Central memory CD4-positive, alpha-beta T cell (primary cell): ENCODE results near the gene EPS8L3.
"Not testable (repeated sequence)": the region's sequence is repeated elsewhere in the genome, so short reads cannot be mapped to it uniquely, and the experiment has no call there.

ENCODE experiments used
- DNase-seq: peaks from one replicate; pipeline ENCODE4 v3.0.0; 2022

The EPS8L3 gene

GRCh38 chr1:109777980-109778625 is 14.4 kb upstream of the EPS8L3 start:
- DNase-seq = no peak

- DNase-seq = no peak
These were observed 13.7 kb upstream of the EPS8L3 start for GRCh38 chr1:109777436-109777835.

GRCh38 chr1:109776911-109777310 is 13.2 kb upstream of the EPS8L3 start:
- DNase-seq = peak; percentile 68

DNA sequence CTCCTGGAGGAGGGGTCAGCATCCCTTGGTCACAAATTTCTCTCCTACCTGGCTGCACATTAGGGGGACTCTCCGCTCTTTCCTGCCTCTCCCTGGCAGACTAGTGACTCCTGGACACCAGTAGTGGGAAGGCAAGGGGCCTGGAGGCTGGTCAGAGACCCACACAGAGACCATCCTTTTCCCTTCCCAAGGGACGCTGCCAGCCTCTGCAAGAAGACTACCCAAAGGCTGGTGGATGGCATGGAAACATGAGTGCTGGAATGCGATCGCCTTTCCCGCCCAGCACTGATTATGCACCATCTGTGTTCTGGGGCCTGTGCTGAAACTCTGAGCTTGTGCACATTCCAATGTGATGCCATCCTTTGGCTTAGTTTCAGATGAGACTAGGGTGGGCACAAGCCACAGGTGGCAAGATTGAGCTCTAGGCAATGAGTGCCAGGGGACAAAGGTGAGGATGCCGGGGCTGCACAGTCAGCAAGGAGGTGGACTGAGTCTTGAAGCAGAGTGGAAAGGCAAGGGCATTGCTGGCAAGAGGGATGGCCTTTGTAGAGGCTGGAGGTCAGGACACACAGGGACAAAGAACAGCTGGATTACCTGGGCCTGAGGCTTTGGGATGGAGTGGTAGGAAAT is 12.6 kb upstream of the EPS8L3 start:
- DNase-seq = no peak

DNA sequence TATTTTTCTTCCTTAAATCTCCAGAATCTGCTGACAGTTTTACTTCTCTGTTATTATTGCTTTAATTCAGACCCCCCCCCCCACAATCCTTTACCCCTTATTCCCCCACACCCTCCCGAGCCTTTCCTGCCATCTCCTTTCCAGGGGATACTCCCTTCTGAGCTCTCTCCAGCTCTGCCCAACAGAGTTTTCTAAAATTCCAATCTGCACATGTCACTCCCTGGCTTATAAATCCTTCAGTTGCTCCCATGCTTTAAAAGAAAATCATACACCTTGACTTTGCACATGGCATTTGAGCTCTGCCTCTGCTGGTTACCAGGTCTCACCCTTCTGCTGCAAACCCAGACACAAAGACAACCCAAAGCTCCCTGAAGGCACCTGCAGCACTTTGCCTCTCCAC is 11.7 kb upstream of the EPS8L3 start:
- no peak for DNase-seq

GRCh38 chr1:109773900-109774485 is 10.3 kb upstream of the EPS8L3 start:
- DNase-seq = no peak

DNA sequence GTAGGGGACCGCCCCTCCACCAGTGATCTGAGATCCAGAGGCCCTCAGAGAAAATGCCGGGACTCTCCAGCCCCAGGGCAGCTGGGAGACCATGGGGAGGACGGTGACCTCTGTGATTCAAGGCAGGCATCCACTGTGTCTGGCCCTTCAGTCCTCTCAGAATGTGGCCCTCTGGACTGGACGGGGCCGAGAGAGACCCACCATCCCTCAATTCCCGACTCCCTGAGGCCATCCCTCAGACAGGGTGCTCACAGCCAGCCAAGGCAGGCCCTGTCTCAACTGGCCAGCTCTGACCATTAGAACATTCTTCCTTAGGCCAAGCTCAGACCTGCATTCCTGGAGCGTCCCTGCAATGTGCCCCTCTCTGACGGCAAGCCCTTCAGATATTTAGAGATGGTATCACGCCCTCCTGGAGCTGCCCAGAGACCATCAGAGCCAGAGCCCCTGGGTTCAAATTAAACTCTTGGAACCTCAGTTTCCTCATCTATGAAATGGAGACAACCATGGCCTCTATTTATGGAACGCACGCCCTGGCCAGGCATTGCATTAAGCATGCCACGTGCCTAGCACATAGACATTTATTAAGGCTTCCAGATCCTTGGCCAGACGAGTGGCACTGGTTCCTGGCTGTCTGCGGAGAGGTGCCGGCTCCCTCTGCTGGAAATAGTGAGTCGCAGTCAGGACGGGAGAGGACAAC is 9.6 kb upstream of the EPS8L3 start:
- peak; percentile 70 for DNase-seq

DNA sequence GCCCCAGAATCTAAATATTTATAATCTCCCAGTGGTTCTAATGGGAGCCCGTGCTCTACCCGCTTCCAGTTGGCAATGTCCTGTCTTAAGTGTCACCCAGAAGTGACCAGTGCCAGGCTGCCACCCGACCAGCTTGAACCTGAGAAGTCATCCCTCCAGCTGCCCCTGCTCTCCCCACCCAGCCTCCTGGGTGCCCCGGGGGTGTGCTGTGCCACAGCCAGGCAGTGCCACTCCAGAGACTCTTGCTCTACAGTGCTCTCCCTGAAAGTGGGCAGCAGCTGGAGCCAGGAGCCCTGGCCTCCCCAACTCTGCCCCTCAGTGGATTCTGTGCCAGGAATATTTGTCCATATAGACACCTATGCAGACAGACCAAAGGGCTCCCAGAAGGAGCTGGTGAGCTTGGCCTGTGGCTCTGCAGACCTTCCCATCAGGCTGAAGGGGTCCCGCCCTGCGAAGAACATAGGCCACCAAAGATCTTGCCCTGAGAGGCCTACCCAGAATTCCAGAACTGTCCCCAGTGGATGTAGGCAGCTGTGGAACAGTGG is 9.0 kb upstream of the EPS8L3 start:
- no peak for DNase-seq

GRCh38 chr1:109771712-109772657 is 8.3 kb upstream of the EPS8L3 start:
- DNase-seq = no peak

GRCh38 chr1:109770331-109771095 is 6.8 kb upstream of the EPS8L3 start:
- no peak for DNase-seq

GRCh38 chr1:109769330-109770078 is 5.8 kb upstream of the EPS8L3 start:
- DNase-seq = no peak

DNA sequence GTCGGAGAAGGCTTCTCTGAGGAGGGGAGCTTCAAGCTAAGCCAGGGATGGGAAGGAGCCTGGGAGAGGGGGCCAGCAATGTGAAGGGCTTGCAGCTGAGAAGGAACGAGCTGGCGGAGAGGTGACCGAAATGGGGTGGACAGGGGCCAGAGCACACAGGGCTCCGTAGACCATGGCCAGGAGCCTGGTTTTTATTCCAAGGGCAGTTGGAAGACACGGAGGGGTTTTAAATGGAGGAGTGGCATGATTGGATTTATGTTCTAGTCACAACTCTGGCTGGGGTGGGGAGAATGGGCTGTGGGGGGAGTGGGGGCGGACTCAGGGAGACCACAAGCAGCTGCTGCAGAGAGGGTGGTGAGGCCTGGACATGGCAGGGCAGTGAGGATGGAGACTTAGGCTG is 5.1 kb upstream of the EPS8L3 start:
- no peak for DNase-seq

- no peak for DNase-seq
These were observed 4.6 kb upstream of the EPS8L3 start for GRCh38 chr1:109768335-109768650.

GRCh38 chr1:109767637-109768334 is 4.1 kb upstream of the EPS8L3 start:
- DNase-seq = no peak

DNA sequence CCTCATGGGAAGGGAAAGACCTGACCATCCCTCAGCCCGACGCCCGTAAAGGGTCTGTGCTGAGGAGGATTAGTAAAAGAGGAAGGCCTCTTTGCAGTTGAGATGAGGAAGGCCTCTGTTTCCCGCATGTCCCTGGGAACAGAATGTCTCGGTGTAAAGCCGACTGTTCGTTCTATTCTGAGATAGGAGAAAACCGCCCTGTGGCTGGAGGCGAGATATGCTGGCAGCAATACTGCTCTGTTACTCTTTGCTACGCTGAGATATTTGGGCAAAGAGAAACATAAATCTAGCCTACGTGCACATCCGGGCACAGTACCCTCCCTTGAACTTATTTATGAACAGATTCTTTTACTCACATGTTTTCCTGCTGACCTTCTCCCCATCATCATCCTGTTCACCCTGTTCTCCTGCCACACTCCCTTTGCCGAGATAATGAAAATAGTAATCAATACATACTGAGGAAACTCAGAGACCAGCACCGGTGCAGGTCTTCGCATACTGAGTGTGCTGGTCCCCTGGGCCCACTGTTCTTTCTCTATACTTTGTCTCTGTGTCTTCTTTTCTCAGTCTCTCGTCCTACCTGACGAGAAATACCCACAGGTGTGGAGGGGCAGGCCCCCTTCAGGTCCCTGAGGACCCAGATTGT is 3.4 kb upstream of the EPS8L3 start:
- not testable (repeated sequence) for DNase-seq

GRCh38 chr1:109765896-109766615 is 2.3 kb upstream of the EPS8L3 start:
- no peak for DNase-seq

DNA sequence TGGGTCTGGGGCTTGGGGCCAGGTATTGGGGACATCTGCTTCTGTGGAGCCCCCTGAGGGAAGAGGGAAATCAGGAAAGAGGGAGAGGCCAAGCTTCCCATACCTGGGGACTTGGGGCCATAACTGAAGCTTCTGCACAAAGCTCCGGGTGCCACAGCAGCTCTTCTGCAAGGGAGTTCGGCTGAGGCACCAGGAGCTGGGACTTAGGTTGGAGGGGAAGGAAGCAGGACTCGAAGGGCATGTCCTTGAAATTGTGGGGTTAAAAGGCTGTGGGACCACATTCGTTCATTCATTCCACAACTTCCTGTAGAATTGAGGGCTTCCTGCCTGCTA is 1.7 kb upstream of the EPS8L3 start:
- no peak for DNase-seq

GRCh38 chr1:109764561-109765482 is 1.1 kb upstream of the EPS8L3 start:
- no peak for DNase-seq
